IMR-90 (cell line): Measurements from ENCODE around the gene C19orf25. TPM values are rescaled to one million over a fixed set of nuclear protein-coding genes. Genes with fewer than 3 reads are reported as not detected.

Source experiments
- ATAC-seq: fragments of 200-7000 bp; cut with Tn5 transposase; 2 replicates; pipeline ENCODE4 v1.9.1; 2020; ENCODE audit warnings: low read depth, mild to moderate bottlenecking, moderate library complexity
- BruUV-seq: library from RNA; stranded (reverse); fragments of 400-500 nt; replicated peaks from 2 replicates; lab custom pipeline; 2021; lab: Mats Ljungman, UMichigan
- CTCF ChIA-PET: fragments of 300-600 bp; formaldehyde crosslinking; extraction: SDS; loops from one replicate; lab custom pipeline; 2021; ENCODE audit warnings: antibody characterized with exemption; lab: Yijun Ruan, JAX
- POLR2A ChIA-PET: fragments of 300-600 bp; sonication (Branson Sonifier 250); formaldehyde crosslinking; loops from one replicate; lab custom pipeline; 2022; ENCODE audit warnings: antibody characterized with exemption; ENCODE audit not compliant: unreplicated experiment; lab: Charles Lee
- DNase-seq: peaks from one replicate; pipeline ENCODE4 v3.0.0; 2013
- H2AFZ ChIP-seq: replicated peaks from 2 replicates; pipeline ENCODE3; 2013; ENCODE audit warnings: low read length, mild to moderate bottlenecking; ENCODE audit not compliant: poor library complexity
- H2AK5ac ChIP-seq: 2 replicates; pipeline ENCODE4 v1.6.1; 2013; ENCODE audit warnings: low read depth, low read length, inconsistent platforms
- H2AK9ac ChIP-seq: replicated peaks from 2 replicates; pipeline ENCODE3; 2013; ENCODE audit warnings: mild to moderate bottlenecking, low read depth, low read length, moderate library complexity; ENCODE audit not compliant: poor library complexity
- H2BK120ac ChIP-seq: 2 replicates; pipeline ENCODE4 v1.6.1; 2013; ENCODE audit warnings: low read depth, low read length, inconsistent platforms
- H2BK15ac ChIP-seq: 3 replicates; pipeline ENCODE4 v1.6.1; 2013; ENCODE audit warnings: low read depth, low read length, inconsistent platforms
- H2BK20ac ChIP-seq: 2 replicates; pipeline ENCODE4 v1.6.1; 2013; ENCODE audit warnings: low read depth, mild to moderate bottlenecking, inconsistent platforms, low read length, moderate library complexity
- H2BK5ac ChIP-seq: 2 replicates; pipeline ENCODE4 v1.6.1; 2013; ENCODE audit warnings: mild to moderate bottlenecking, low read depth, low read length, inconsistent platforms; ENCODE audit not compliant: poor library complexity, severe bottlenecking
- H3K14ac ChIP-seq: replicated peaks from 2 replicates; pipeline ENCODE4 v1.6.1; 2013; ENCODE audit warnings: low read depth, low read length, inconsistent platforms
- H3K18ac ChIP-seq: 2 replicates; pipeline ENCODE4 v1.6.1; 2013; ENCODE audit warnings: low read depth, low read length, control low read depth
- H3K23ac ChIP-seq: 2 replicates; pipeline ENCODE4 v1.6.1; 2013; ENCODE audit warnings: low read depth, low read length, inconsistent platforms
- H3K27ac ChIP-seq: 2 replicates; pipeline ENCODE4 v1.5.1; 2013; ENCODE audit warnings: mild to moderate bottlenecking, control low read depth, low read length; ENCODE audit not compliant: insufficient read depth
- H3K27me3 ChIP-seq: 2 replicates; pipeline ENCODE4 v1.6.1; 2013; ENCODE audit warnings: low read length; ENCODE audit not compliant: control insufficient read depth, insufficient read depth
- H3K36me3 ChIP-seq: 2 replicates; pipeline ENCODE4 v1.6.1; 2013; ENCODE audit warnings: low read length, mixed read lengths; ENCODE audit not compliant: control insufficient read depth, insufficient read depth
- H3K4ac ChIP-seq: 2 replicates; pipeline ENCODE4 v1.6.1; 2013; ENCODE audit warnings: low read depth, low read length, inconsistent platforms
- H3K4me1 ChIP-seq: 2 replicates; pipeline ENCODE4 v1.6.1; 2013; ENCODE audit warnings: low read length, mixed read lengths; ENCODE audit not compliant: control insufficient read depth, insufficient read depth
- H3K4me2 ChIP-seq: 2 replicates; pipeline ENCODE4 v1.6.1; 2013; ENCODE audit warnings: low read depth, mild to moderate bottlenecking, control low read depth, low read length, moderate library complexity
- H3K4me3 ChIP-seq: 2 replicates; pipeline ENCODE4 v1.5.1; 2013; ENCODE audit warnings: low read depth, mild to moderate bottlenecking, control low read depth, low read length, moderate library complexity; ENCODE audit not compliant: insufficient read depth
- H3K56ac ChIP-seq: 2 replicates; pipeline ENCODE4 v1.6.1; 2013; ENCODE audit warnings: low read length, inconsistent platforms; ENCODE audit not compliant: insufficient read depth; ENCODE audit errors: extremely low read depth
- H3K79me1 ChIP-seq, 2 experiments: 2 replicates each; pipeline ENCODE4 v1.6.1; 2013; ENCODE audit warnings: low read length in 2 of 2, inconsistent platforms in 1 of 2, low read depth in 1 of 2
- H3K9ac ChIP-seq: 2 replicates; pipeline ENCODE4 v1.6.1; 2013; ENCODE audit warnings: low read depth, low read length, control low read depth
- H3K9me1 ChIP-seq: 2 replicates; pipeline ENCODE4 v1.6.1; 2013; ENCODE audit warnings: low read length, inconsistent platforms; ENCODE audit not compliant: insufficient read depth
- H3K9me3 ChIP-seq: 2 replicates; pipeline ENCODE4 v1.6.1; 2013; ENCODE audit warnings: low read length; ENCODE audit not compliant: control insufficient read depth, insufficient read depth
- H4K20me1 ChIP-seq: 2 replicates; pipeline ENCODE4 v1.6.1; 2013; ENCODE audit warnings: low read length, inconsistent platforms; ENCODE audit not compliant: insufficient read depth
- H4K5ac ChIP-seq: 2 replicates; pipeline ENCODE4 v1.6.1; 2013; ENCODE audit warnings: mild to moderate bottlenecking, low read depth, low read length, control low read depth
- H4K8ac ChIP-seq, 2 experiments: 2 replicates each; pipeline ENCODE4 v1.6.1; 2013; ENCODE audit warnings: low read depth in 2 of 2, low read length in 2 of 2, control low read depth in 1 of 2, inconsistent platforms in 1 of 2
- H4K91ac ChIP-seq: 2 replicates; pipeline ENCODE4 v1.6.1; 2013; ENCODE audit warnings: low read depth, low read length, inconsistent platforms; ENCODE audit not compliant: insufficient read depth
- CEBPB ChIP-seq: IDR thresholded peaks from 2 replicates; pipeline ENCODE4 v1.6.1; 2012; ENCODE audit warnings: low read depth, low read length, improper control_type of control experiment
- CHD1 ChIP-seq: IDR thresholded peaks from 2 replicates; pipeline ENCODE4 v1.6.1; 2012; ENCODE audit warnings: low read depth, low read length, improper control_type of control experiment
- ELK1 ChIP-seq: fragments of 150-350 bp; IDR thresholded peaks from 2 replicates; pipeline ENCODE4 v1.6.1; 2016; ENCODE audit warnings: low read depth, mild to moderate bottlenecking, low read length, moderate library complexity, borderline replicate concordance
- FOS ChIP-seq: fragments of 150-350 bp; IDR thresholded peaks from 2 replicates; pipeline ENCODE4 v1.6.1; 2016; ENCODE audit warnings: low read depth, low read length
- MAFK ChIP-seq: IDR thresholded peaks from 2 replicates; pipeline ENCODE4 v1.6.1; 2012; ENCODE audit warnings: low read depth, low read length, improper control_type of control experiment
- MAZ ChIP-seq: IDR thresholded peaks from 2 replicates; pipeline ENCODE4 v1.6.1; 2012; ENCODE audit warnings: low read depth, mild to moderate bottlenecking, low read length, improper control_type of control experiment, moderate library complexity, borderline replicate concordance
- MXI1 ChIP-seq: IDR thresholded peaks from 2 replicates; pipeline ENCODE4 v1.6.1; 2012; ENCODE audit warnings: low read depth, mild to moderate bottlenecking, low read length, moderate library complexity, borderline replicate concordance
- NFE2L2 ChIP-seq: fragments of 150-350 bp; IDR thresholded peaks from 2 replicates; pipeline ENCODE4 v1.6.1; 2016; ENCODE audit warnings: low read depth, mild to moderate bottlenecking, low read length
- POLR2A ChIP-seq: IDR thresholded peaks from 2 replicates; pipeline ENCODE4 v1.6.1; 2012; ENCODE audit warnings: mild to moderate bottlenecking, low read depth, low read length
- RAD21 ChIP-seq: IDR thresholded peaks from 2 replicates; pipeline ENCODE4 v1.6.1; 2012; ENCODE audit warnings: low read length, improper control_type of control experiment
- RCOR1 ChIP-seq: IDR thresholded peaks from 2 replicates; pipeline ENCODE4 v1.6.1; 2012; ENCODE audit warnings: mild to moderate bottlenecking, low read length, improper control_type of control experiment; ENCODE audit not compliant: insufficient replicate concordance
- RFX5 ChIP-seq: IDR thresholded peaks from 2 replicates; pipeline ENCODE4 v1.8.0; 2012; ENCODE audit warnings: low read depth, mild to moderate bottlenecking, low read length, moderate library complexity
- SMC3 ChIP-seq: fragments of 150-350 bp; IDR thresholded peaks from 2 replicates; pipeline ENCODE4 v1.6.1; 2016; ENCODE audit warnings: low read depth, mild to moderate bottlenecking, antibody characterized with exemption, low read length, moderate library complexity
- USF2 ChIP-seq: fragments of 150-350 bp; IDR thresholded peaks from 2 replicates; pipeline ENCODE4 v1.6.1; 2017; ENCODE audit warnings: mild to moderate bottlenecking, antibody characterized with exemption, low read length, low read depth
- WGBS, 2 experiments: methylation state at CpG; one replicate each; pipeline versions ENCODE4 v1.1.5 to v1.1.7; 2013; ENCODE audit warnings: missing lambda C conversion rate in 2 of 2; ENCODE audit not compliant: insufficient read length in 1 of 2; ENCODE audit errors: extremely low coverage in 2 of 2; 5-methylcytosine and 5-hydroxymethylcytosine counted together
- dilution Hi-C: fragments of 300-500 bp; cut with HindIII; formaldehyde crosslinking; loops from one replicate; pipeline ENCODE4 v1.14.3; 2018; ENCODE audit warnings: low sequenced_read_pairs; ENCODE audit not compliant: unreplicated experiment
- in situ Hi-C: fragments of 300-500 bp; cut with MboI; formaldehyde crosslinking; loops from 3 replicates; pipeline ENCODE4 v1.14.3; 2019; ENCODE audit warnings: low sequenced_read_pairs, inconsistent platforms, mixed read lengths
- intact Hi-C: fragments of 100-400 bp; cut with micrococcal nuclease; formaldehyde crosslinking; loops from 2 replicates; pipeline ENCODE4 v1.10.0; 2022
- polyA plus RNA-seq, 3 experiments: library from polyadenylated mRNA; depleted of rRNA; stranded (reverse); fragments of >200 nt; gene quantifications; 2 replicates each; pipeline ENCODE4 v1.2.3, GENCODE V29; 2012; ENCODE audit warnings: low replicate concordance in 1 of 3
- total RNA-seq: library from RNA; depleted of rRNA; stranded (reverse); fragments of >200 nt; gene quantifications from 2 replicates; pipeline ENCODE4 v1.2.3, GENCODE V29; 2012

Gene C19orf25
- total and polyA plus RNA-seq, 2 of the 4 experiments (the other 2 are of a cell fraction): 10.4 to 34.9 TPM

GRCh38 chr19:1483979-1484428 lies 5.0 kb upstream of the C19orf25 start:
- WGBS, 2 experiments: 90% methylated on average over 13 of the region's 23 CpGs; no CpG with 5 or more reads in 1 of the 2 experiments

More at GRCh38 chr19:1483979-1484428, 5.0 kb upstream of the C19orf25 start:
- Histone ChIP-seq H3K4ac (no peak overlapping the region), H2BK120ac (no peak overlapping the region), H2AFZ (no peak overlapping the region), H4K5ac (no peak overlapping the region), H4K20me1 (no peaks in the 10 kb centered on the region), H2BK20ac (no peak overlapping the region), H2BK5ac (no peak overlapping the region), H4K91ac (no peak overlapping the region), H3K4me2 (no peak overlapping the region), H4K8ac (no peak overlapping the region), H3K14ac (no peak overlapping the region), H3K56ac (no peak overlapping the region), H2AK9ac (no peak overlapping the region), H3K18ac (no peak overlapping the region), H3K23ac (no peak overlapping the region), H3K4me3 (no peak overlapping the region), H3K79me1 (no peaks in the 10 kb centered on the region), H3K27me3 (no peaks in the 10 kb centered on the region), H2BK15ac (no peak overlapping the region), H3K9me1 (no peaks in the 10 kb centered on the region), H3K9me3 (no peaks in the 10 kb centered on the region), H3K36me3 (no peaks in the 10 kb centered on the region), H3K9ac (no peak overlapping the region), H3K4me1 (no peaks in the 10 kb centered on the region), H2AK5ac (no peak overlapping the region), H3K27ac (no peak overlapping the region)
- in situ Hi-C loops: no loop called here
- intact Hi-C loops: no loop called here
- TF ChIP-seq POLR2A: no peak
- no peak for TF ChIP-seq RFX5
- TF ChIP-seq RAD21: no peak
- TF ChIP-seq NFE2L2: no peak
- TF ChIP-seq MXI1: no peak
- no peak for TF ChIP-seq FOS
- TF ChIP-seq CHD1: no peak
- TF ChIP-seq ELK1: no peak
- no peak for TF ChIP-seq RCOR1
- no peak for TF ChIP-seq MAZ
- TF ChIP-seq SMC3: no peak
- TF ChIP-seq USF2: no peak
- no peak for TF ChIP-seq MAFK
- no peak for TF ChIP-seq CEBPB
- POLR2A ChIA-PET: no interaction called here
- BruUV-seq: no TSS peak
- no peak for DNase-seq
- CTCF ChIA-PET: no interaction called here
- no peak for ATAC-seq
- dilution Hi-C loops: no loop called here
